ENCODE results near the gene HNF4A. TPM values are rescaled to one million over a fixed set of nuclear protein-coding genes. Genes with fewer than 3 reads are reported as not detected.

HNF4A gene
- total RNA-seq, 1 experiment from 2014 or later: 0.13 TPM

GRCh38 chr20:44392776-44393607, 37.5 kb downstream of the HNF4A start:
- H2AFZ ChIP-seq: no peak overlapping the region
- intact Hi-C loops (cut with micrococcal nuclease; ENCODE audit: unreplicated experiment): no loop called here
- no peak for DNase-seq
- H4K20me1 ChIP-seq (ENCODE audit: insufficient read depth): no peaks in the 10 kb centered on the region
- H3K36me3 ChIP-seq (ENCODE audit: low read depth): no peaks in the 10 kb centered on the region
- H3K4me1 ChIP-seq (replicated peaks; ENCODE audit: insufficient read depth): no peaks in the 10 kb centered on the region; the same call in none of the 2 replicates
- POLR2A ChIA-PET (ENCODE audit: unreplicated experiment): no interaction called here
- no peaks in the 10 kb centered on the region for H3K9me2 ChIP-seq (ENCODE audit: insufficient read depth)
- H3K4me2 ChIP-seq: no peak overlapping the region
- no peak for TF ChIP-seq CTCF (conservative IDR thresholded peaks at IDR 0.05)
- no peak for TF ChIP-seq EZH2 (IDR thresholded peaks at IDR 0.05; ENCODE audit: low read depth)
- H3K79me2 ChIP-seq (ENCODE audit: low read depth): no peaks in the 10 kb centered on the region
- no peaks in the 10 kb centered on the region for H3K9me3 ChIP-seq (ENCODE audit: insufficient read depth, low read depth)
- no peak overlapping the region for H3K4me3 ChIP-seq
- BruUV-seq (replicated peaks): no TSS peak
- CTCF ChIA-PET: no interaction called here
- H3K27me3 ChIP-seq (ENCODE audit: insufficient read depth, low read depth): no peaks in the 10 kb centered on the region; the same call in 1 of the 2 replicates
- H3F3A ChIP-seq (ENCODE audit: insufficient read depth, low read depth): peaks cover 6% of the 10 kb centered on the region; the same call in 1 of the 2 replicates
- no peak overlapping the region for H3K27ac ChIP-seq

GRCh38 chr20:44393608-44394451, 38.3 kb downstream of the HNF4A start:
- H3K27ac ChIP-seq: no peak overlapping the region
- BruUV-seq (replicated peaks): no TSS peak
- H3K4me3 ChIP-seq: no peak overlapping the region
- no peaks in the 10 kb centered on the region; the same call in 1 of the 2 replicates for H3K27me3 ChIP-seq (ENCODE audit: insufficient read depth, low read depth)
- H3K79me2 ChIP-seq (ENCODE audit: low read depth): no peaks in the 10 kb centered on the region
- intact Hi-C loops (cut with micrococcal nuclease; ENCODE audit: unreplicated experiment): no loop called here
- H2AFZ ChIP-seq: no peak overlapping the region
- no peaks in the 10 kb centered on the region; the same call in none of the 2 replicates for H3K4me1 ChIP-seq (replicated peaks; ENCODE audit: insufficient read depth)
- no peaks in the 10 kb centered on the region for H3K9me2 ChIP-seq (ENCODE audit: insufficient read depth)
- ChIA-PET CTCF (no interaction called here), POLR2A (ENCODE audit: unreplicated experiment) (no interaction called here)
- TF ChIP-seq EZH2 (IDR thresholded peaks at IDR 0.05; ENCODE audit: low read depth) (no peak), CTCF (conservative IDR thresholded peaks at IDR 0.05) (no peak)
- H4K20me1 ChIP-seq (ENCODE audit: insufficient read depth): no peaks in the 10 kb centered on the region
- no peak overlapping the region for H3K4me2 ChIP-seq
- peaks cover 7% of the 10 kb centered on the region; the same call in 1 of the 2 replicates for H3F3A ChIP-seq (ENCODE audit: insufficient read depth, low read depth)
- no peaks in the 10 kb centered on the region for H3K9me3 ChIP-seq (ENCODE audit: insufficient read depth, low read depth)
- H3K36me3 ChIP-seq (ENCODE audit: low read depth): no peaks in the 10 kb centered on the region
- DNase-seq: no peak

GRCh38 chr20:44394452-44394701, 38.9 kb downstream of the HNF4A start:
- Histone ChIP-seq H3F3A (ENCODE audit: insufficient read depth, low read depth) (peaks cover 7% of the 10 kb centered on the region; the same call in 1 of the 2 replicates), H3K9me2 (ENCODE audit: insufficient read depth) (no peaks in the 10 kb centered on the region), H3K36me3 (ENCODE audit: low read depth) (no peaks in the 10 kb centered on the region), H3K79me2 (ENCODE audit: low read depth) (no peaks in the 10 kb centered on the region), H2AFZ (no peak overlapping the region), H3K4me2 (no peak overlapping the region), H3K9me3 (ENCODE audit: insufficient read depth, low read depth) (no peaks in the 10 kb centered on the region), H3K27ac (no peak overlapping the region), H3K4me3 (no peak overlapping the region), H3K27me3 (ENCODE audit: insufficient read depth, low read depth) (no peaks in the 10 kb centered on the region; the same call in 1 of the 2 replicates), H3K4me1 (replicated peaks; ENCODE audit: insufficient read depth) (no peaks in the 10 kb centered on the region; the same call in 1 of the 2 replicates), H4K20me1 (ENCODE audit: insufficient read depth) (no peaks in the 10 kb centered on the region)
- CTCF ChIA-PET: no interaction called here
- POLR2A ChIA-PET (ENCODE audit: unreplicated experiment): no interaction called here
- BruUV-seq (replicated peaks): no TSS peak
- no peak for DNase-seq
- TF ChIP-seq EZH2 (IDR thresholded peaks at IDR 0.05; ENCODE audit: low read depth) (no peak), CTCF (conservative IDR thresholded peaks at IDR 0.05) (no peak)
- intact Hi-C loops (cut with micrococcal nuclease; ENCODE audit: unreplicated experiment): no loop called here

All from PC-9 (cell line).